GM21576 (cell line): ENCODE data around the gene TPK1.
A peak's percentile ranks its signal among the peaks of the same experiment; 100 is the strongest.
"Not testable (repeated sequence)": the region's sequence is repeated elsewhere in the genome, so short reads cannot be mapped to it uniquely, and the experiment has no call there.

Source experiments
- ATAC-seq: cut with Tn5 transposase; IDR thresholded peaks from one replicate; pipeline ENCODE4 v1.9.1; 2021; ENCODE audit warnings: mild to moderate bottlenecking, moderate library complexity; ENCODE audit not compliant: unreplicated experiment

Gene TPK1

GRCh38 chr7:144729226-144729625, 106.6 kb downstream of the TPK1 start:
- no peak for ATAC-seq

DNA sequence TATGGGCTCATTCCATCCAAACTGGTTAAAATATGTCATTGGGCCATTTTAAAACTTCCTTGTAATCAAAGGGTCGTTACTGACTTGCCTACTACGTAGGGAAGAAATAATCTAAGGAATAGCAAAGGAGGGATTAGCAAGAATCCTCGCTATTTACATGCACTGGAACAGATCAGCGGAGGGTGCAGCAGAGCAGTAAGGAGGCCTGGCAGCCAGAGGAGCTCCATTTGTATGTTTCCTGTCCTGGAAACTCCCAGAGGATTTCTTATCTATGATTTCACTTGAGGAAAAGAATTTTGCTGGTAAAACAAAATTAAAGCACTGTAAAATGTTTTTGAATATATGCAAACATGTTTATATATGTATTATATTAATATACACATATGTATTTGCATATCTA, 107.3 kb downstream of the TPK1 start:
- ATAC-seq: no peak

DNA sequence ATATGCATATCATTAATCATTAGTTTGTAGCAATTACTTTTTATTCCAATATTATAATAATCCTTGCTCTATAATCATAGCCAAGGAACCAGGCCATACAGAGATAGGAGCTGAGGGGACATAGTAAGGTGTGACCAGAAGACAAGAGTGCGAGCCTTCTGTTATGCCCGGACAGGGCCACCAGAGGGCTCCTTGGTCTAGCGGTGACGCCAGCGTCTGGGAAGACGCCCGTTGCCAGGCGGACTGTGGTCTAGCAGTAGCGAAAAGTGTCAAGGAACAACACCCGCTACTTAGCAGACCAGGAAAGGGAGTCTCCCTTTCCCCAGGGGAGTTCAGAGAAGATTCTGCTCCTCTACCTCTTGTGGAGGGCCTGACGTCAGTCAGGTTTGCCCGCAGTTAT, 109.0 kb downstream of the TPK1 start:
- ATAC-seq: not testable (repeated sequence)

- ATAC-seq: peak; percentile 95
These were observed 110.8 kb downstream of the TPK1 start for GRCh38 chr7:144725070-144725469.

- ATAC-seq: no peak
These were observed 112.6 kb downstream of the TPK1 start for GRCh38 chr7:144723301-144723700.

DNA sequence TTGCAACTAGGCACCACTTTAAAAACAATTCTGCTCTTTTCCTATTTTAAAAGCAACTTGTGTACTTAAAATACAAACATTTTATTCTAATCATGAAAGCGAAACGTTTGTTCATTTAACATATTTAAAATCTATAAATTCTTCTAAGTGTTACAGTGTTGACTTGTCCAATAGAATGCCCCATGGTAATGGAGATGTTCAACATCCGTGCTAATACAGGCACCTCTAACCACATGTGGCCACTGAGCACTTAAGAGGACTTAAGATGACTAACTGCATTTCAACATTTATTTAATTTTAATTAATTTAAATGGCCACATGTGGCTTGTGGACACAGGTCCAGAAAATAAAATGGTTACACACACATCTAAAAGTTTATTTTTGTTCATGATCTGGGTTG, 115.1 kb downstream of the TPK1 start:
- no peak for ATAC-seq

DNA sequence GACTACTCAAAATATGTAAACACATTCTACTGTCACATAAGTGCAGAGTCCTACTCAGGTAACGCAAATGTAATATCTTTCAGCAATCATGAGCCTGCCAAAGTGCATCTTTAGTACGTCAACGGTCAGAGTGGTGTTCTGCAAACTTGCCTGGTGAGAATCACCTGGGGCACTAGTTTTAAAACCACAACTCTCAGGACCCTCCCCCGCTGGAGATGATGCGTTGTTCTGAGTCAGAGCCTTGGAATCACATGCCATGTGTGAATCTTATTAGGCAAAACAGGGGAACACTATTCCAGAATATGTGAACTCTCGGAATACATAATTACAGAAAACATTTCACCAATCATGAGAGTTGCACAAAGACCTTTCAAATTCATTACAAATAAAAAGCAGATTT, 115.7 kb downstream of the TPK1 start:
- ATAC-seq: no peak

DNA sequence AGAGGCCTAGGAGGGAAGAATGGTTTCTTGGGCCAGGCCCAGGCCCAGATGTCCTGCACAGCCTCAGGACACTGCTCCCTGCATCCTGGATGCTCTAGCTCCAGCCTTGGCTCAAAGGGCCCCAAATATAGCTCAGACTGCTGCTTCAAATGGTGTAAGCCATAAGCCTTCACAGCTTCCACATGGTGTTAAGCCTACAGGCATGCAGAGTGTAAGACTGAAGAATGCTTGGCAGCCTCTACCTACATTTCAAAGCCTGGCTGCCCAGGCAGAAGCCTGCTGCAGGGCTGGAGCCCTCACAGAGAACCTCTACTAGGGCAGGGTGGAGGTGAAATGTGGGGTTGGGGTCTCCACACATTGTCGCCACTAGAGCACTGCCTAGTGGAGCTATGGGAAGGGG, 118.1 kb downstream of the TPK1 start:
- no peak for ATAC-seq

GRCh38 chr7:144713850-144714249, 122.0 kb downstream of the TPK1 start:
- ATAC-seq: no peak

DNA sequence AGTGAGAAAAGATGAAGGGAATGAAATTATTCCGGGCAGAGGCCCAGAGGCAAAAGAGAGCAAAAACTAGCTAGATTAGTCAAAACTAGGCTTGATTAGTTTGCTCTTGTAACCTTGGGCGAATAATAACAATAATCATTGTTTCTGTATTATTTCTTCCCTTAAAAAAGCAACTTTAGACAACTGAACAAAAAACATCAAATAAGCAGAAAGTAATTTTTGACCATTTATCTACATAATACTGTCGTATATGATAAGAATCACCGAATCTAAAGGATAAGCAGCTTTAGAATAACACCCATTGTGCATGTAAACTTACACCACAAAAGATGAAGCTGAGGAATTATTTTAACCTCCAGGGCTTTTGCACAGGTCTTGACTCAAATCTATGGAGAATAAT, 125.1 kb downstream of the TPK1 start:
- no peak for ATAC-seq

DNA sequence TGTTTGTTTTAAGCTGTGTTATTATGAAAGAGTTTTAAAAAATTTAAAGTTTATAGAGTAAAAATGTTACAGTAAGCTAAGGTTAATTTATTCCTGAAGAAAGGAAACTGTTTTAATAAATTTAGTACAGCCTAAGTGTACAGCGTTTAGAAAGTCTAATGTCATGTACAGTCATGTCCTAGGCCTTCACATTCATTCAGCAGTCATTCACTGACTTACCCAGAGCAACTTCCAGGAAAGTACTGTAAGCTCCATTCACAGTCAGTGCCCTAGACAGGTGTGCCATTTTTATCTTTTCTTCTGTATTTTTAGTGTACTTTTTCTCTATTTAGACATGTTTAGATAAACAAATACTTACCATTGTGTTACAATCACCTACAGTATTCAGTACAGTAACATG, 126.8 kb downstream of the TPK1 start:
- ATAC-seq: no peak

- ATAC-seq: no peak
These were observed 144.6 kb downstream of the TPK1 start for GRCh38 chr7:144691240-144691639.

- no peak for ATAC-seq
These were observed 153.1 kb downstream of the TPK1 start for GRCh38 chr7:144682581-144683280.

DNA sequence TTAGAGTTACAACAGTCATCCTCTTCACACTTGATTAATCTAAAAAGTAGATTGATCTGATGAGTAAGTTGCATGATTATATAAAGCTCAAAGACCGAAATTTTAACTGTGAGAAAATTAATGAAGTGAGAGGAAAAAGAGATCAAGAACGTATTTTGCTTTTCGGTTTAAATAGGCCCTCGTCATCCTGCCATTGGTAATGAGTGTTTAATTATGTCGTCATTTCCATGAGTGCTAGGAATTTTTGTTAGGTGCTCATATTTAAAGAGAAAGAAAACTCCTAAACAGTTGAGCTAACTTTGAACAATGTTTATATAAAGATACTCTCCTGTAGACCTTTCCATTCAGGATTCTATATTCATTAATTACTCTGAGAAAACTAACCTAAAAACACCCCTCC, 159.4 kb downstream of the TPK1 start:
- ATAC-seq: no peak

DNA sequence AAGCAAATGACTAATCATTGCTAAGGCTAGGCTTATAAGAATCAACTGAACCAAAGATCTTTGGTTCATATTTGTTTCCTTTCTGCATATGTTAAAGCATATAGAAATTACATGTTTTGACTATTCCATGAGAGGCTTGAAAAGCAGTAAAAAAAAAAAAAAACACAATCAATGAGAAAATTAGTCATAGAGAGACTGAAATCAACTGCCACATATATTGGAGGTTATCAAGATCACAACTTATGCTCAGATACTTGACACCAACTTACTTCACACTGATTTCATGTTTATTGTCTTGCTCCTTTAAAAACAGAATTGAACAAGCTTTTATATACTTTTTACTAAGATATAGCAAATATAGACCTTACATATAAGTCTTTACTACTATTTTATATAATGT, 161.3 kb downstream of the TPK1 start:
- no peak for ATAC-seq

DNA sequence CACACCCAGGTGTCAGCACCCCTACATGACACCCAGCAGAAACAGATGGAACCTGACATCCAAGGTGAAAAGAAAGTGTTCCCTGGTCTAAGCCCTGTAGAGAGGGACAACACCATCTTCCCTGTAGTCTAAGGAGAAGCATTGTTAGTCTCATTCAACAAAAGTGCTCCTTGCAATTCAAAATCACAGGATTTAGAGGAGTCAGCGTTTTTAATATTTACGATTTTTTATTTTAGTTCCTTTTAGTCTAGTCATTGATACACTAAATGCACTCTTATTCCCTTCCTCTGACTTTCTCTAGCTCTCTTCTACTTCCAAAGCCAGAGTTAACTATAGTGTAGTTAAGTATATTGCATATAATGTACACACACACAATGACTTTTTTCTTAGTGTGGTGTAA, 163.0 kb downstream of the TPK1 start:
- ATAC-seq: no peak

DNA sequence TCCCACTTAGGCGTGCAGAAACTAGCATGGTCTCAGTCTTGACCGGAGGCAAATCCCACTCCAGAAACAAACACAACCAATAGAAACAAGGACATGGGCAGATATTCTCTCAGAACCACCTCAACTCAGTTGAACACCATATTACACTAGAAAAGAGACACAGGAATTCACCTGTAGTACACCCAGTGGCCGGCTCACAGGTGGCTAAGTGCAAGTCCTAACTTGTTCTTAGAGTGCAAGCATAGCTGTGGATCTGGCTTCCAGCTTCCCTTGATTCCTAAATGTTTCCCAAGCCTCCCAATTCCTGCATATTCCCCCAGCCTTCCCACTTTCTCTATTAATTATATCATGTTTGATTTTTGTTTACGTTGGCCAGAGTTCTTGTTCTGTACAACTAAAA, 164.4 kb downstream of the TPK1 start:
- no peak for ATAC-seq

DNA sequence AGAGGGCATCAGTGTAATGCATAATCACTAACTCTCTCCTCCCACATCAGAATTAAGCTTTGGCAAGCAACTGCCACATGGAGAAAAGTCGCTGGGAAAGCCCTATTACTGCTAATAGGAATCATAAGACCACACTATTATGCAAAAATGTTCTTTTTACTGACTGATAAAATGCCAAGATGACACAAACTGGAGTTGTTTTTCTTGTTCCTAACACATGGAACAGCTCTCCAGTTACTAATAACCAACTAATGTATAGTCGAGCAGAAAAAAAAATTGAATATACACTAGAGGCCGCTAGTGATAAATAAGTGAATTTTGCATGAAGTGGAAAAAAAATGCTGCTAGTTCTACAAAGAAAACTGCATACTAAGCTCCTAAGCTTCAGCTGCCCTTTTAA, 165.6 kb downstream of the TPK1 start:
- ATAC-seq: no peak

DNA sequence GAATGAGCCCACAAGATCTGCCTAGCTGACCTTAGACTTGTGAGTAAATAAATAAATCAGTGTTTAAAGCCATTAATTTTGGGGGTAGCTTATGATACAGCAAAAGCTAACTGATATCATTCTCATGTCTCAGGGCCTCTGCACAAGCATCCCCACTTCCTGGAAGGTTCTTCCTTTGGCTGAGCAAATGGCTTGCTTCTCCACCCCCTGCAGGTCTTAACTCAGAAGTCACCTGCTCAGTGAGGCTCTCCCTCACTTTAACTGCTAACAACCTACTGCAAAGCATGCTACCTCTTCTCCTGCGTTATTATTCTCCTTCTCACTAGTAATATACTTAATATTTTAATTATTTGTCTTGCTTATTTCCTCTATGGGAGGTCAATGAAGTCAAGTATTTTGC, 167.3 kb downstream of the TPK1 start:
- no peak for ATAC-seq

- no peak for ATAC-seq
These were observed 170.0 kb downstream of the TPK1 start for GRCh38 chr7:144665689-144666381.

DNA sequence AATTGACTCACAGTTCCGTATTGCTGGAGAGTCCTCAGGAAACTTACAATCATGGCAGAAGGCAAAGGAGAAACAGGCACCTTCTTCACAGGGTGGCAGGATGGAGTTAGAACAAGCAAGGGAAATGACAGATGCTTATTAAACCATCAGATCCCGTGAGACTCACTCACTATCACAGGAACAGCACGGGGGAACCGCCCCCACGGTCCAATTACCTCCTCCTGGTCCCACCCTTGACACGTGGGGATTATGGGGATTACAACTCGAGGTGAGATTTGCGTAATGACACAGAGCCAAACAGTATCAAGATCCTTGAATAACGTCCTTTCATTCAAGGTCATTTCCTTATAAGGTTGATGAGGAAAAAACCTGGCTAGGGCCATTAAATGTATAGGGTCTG, 176.6 kb downstream of the TPK1 start:
- no peak for ATAC-seq

GRCh38 chr7:144656965-144657517, 178.8 kb downstream of the TPK1 start:
- ATAC-seq: peak; percentile 54
